Large intestine (tissue), 12 donors: Measurements from ENCODE around the gene ZFP3. TPM values are rescaled to one million over a fixed set of nuclear protein-coding genes. Genes with fewer than 3 reads are reported as not detected.
"Not testable (repeated sequence)": the region's sequence is repeated elsewhere in the genome, so short reads cannot be mapped to it uniquely, and the experiment has no call there.

Experiments
- DNase-seq, 2 donors: peaks; one replicate each; pipeline versions ENCODE4 v3.0.0 to v3.0.0-alpha.2; 2013
- H3K27ac ChIP-seq: one replicate; pipeline ENCODE4 v1.5.1; 2013; ENCODE audit warnings: low read length
- H3K27me3 ChIP-seq: 2 replicates; pipeline ENCODE4 v1.6.1; 2013; ENCODE audit warnings: low read length; ENCODE audit not compliant: control insufficient read depth, insufficient read depth
- H3K36me3 ChIP-seq: 2 replicates; pipeline ENCODE4 v1.6.1; 2013; ENCODE audit warnings: low read length; ENCODE audit not compliant: control insufficient read depth, insufficient read depth
- H3K4me1 ChIP-seq: one replicate; pipeline ENCODE4 v1.6.1; 2013; ENCODE audit warnings: low read length; ENCODE audit not compliant: control insufficient read depth, insufficient read depth
- H3K4me3 ChIP-seq: one replicate; pipeline ENCODE4 v1.5.1; 2013; ENCODE audit warnings: low read length
- H3K9me3 ChIP-seq: one replicate; pipeline ENCODE4 v1.6.1; 2013; ENCODE audit warnings: mild to moderate bottlenecking, low read depth, low read length, moderate library complexity; ENCODE audit not compliant: control insufficient read depth
- WGBS: methylation state at CpG from one replicate; pipeline ENCODE4 v1.1.5; 2013; ENCODE audit warnings: low lambda C conversion rate; ENCODE audit not compliant: insufficient coverage; 5-methylcytosine and 5-hydroxymethylcytosine counted together
- long read RNA-seq, 11 donors: transcript quantifications; one replicate each; lab custom pipeline, GENCODE V29; 2026
- polyA plus RNA-seq: library from polyadenylated mRNA; unstranded; fragments of 120-200 nt; gene quantifications from one replicate; pipeline ENCODE4 v1.2.1, GENCODE V29; 2013

ZFP3 gene
- polyA plus RNA-seq: 9.9 TPM
- long read RNA-seq, donor 1, full-length matches to known transcripts: 1 of 1 reads
- long read RNA-seq, donor 1, partial matches to known transcripts: 0 of 1 reads
- long read RNA-seq, donor 1, other reads (novel, unspliced or antisense): 0 of 1 reads
- long read RNA-seq, donor 2, full-length matches to known transcripts: 4 of 4 reads
- long read RNA-seq, donor 2, partial matches to known transcripts: 0 of 4 reads
- long read RNA-seq, donor 2, other reads (novel, unspliced or antisense): 0 of 4 reads
- long read RNA-seq, donor 3: 0 reads
- long read RNA-seq, donor 4: 0 reads
- long read RNA-seq, donor 5, full-length matches to known transcripts: 3 of 3 reads
- long read RNA-seq, donor 5, partial matches to known transcripts: 0 of 3 reads
- long read RNA-seq, donor 5, other reads (novel, unspliced or antisense): 0 of 3 reads
- long read RNA-seq, donor 6, full-length matches to known transcripts: 3 of 3 reads
- long read RNA-seq, donor 6, partial matches to known transcripts: 0 of 3 reads
- long read RNA-seq, donor 6, other reads (novel, unspliced or antisense): 0 of 3 reads
- long read RNA-seq, donor 7, full-length matches to known transcripts: 2 of 2 reads
- long read RNA-seq, donor 7, partial matches to known transcripts: 0 of 2 reads
- long read RNA-seq, donor 7, other reads (novel, unspliced or antisense): 0 of 2 reads
- long read RNA-seq, donor 8, full-length matches to known transcripts: 5 of 5 reads
- long read RNA-seq, donor 8, partial matches to known transcripts: 0 of 5 reads
- long read RNA-seq, donor 8, other reads (novel, unspliced or antisense): 0 of 5 reads
- long read RNA-seq, donor 9, full-length matches to known transcripts: 5 of 5 reads
- long read RNA-seq, donor 9, partial matches to known transcripts: 0 of 5 reads
- long read RNA-seq, donor 9, other reads (novel, unspliced or antisense): 0 of 5 reads
- long read RNA-seq, donor 10, full-length matches to known transcripts: 5 of 5 reads
- long read RNA-seq, donor 10, partial matches to known transcripts: 0 of 5 reads
- long read RNA-seq, donor 10, other reads (novel, unspliced or antisense): 0 of 5 reads
- long read RNA-seq, donor 11, full-length matches to known transcripts: 4 of 14 reads
- long read RNA-seq, donor 11, partial matches to known transcripts: 10 of 14 reads
- long read RNA-seq, donor 11, other reads (novel, unspliced or antisense): 0 of 14 reads

DNA sequence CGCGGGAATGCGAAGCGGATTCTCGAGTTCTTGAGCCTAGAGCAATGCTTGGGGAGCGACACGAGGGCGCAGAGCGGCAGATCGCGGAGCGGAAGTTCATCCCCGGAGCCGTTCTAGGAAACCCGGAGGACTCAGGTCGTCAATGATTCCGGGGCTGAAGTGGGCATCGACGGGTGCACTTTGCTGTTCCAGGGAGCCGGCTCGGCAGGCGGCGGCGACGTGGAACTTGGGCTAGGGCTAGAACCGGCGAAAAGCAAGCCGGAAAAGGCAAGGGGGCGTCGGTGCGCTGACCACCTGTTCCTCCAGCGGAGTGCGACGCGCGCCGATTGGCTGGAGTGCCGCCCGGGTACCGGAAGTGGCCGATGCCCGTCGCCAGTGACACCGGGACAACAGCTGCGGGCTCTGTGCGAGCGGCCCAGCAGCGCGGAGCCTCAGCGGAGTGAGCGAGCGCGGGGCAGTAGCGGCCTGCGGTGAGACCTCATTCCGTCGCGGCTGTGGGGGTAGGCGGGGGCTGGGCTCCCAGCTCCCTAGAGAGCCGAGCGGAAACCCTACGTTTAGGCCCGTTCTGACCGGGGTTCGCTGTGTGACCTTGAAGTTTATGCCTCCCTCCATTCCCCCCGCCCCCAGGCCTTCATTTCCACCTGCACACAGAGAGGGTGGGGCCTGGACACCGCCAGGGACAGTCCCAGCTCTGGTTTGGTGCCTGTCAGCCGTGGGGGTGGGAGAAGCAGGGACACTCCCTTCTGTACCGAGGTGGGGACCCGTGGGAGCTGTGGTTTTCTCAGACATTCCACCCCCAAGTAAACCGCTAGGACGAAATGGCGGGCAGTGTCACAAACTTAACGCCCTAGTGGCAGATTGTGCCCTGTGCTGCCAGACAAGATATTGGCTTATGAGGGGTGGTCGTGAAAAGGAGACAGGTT is at the start of gene ZFP3:
Gene ZFP3 (plus strand): TSS at position 362 of the 923 bp plus-strand sequence. CDS start 13,038 bp downstream, outside the sequence.
- peak; percentile 75 to 97 for DNase-seq
- Histone ChIP-seq H3K36me3 (peaks cover 6% of the 10 kb centered on the region), H3K4me3 (peak within 1 kb of the TSS; percentile 86), H3K9me3 (peaks cover 18% of the 10 kb centered on the region), H3K4me1 (peaks cover 8% of the 10 kb centered on the region), H3K27me3 (no peaks in the 10 kb centered on the region), H3K27ac (peak within 1 kb of the TSS; percentile 75)
- 0% methylated on average over 1 of the region's 75 CpGs for WGBS

DNA sequence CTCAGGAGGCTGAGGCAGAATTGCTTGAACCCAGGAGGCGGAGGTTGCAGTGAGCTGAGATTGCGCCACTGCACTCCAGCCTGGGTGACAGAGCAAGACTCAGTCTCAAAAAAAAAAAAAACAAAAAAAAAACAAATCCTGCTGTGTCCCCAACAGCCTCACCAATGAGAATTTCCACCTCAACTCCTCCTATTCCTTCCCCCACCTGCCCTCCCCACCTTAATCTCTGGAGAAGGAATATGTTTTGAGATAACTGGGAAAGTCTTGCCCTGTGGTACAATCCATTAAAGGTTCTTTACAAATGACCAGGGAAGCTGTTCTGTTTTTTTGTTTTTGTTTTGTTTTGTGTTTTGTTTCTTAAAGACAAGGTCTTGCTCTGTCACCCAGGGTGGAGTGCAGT is 48.1 kb upstream of the ZFP3 start:
- H3K9me3 ChIP-seq, H3K36me3 ChIP-seq, H3K27ac ChIP-seq, H3K4me3 ChIP-seq, H3K4me1 ChIP-seq, DNase-seq, H3K27me3 ChIP-seq: not testable (repeated sequence)
- no CpG with 5 or more reads among the region's 2 CpGs for WGBS

DNA sequence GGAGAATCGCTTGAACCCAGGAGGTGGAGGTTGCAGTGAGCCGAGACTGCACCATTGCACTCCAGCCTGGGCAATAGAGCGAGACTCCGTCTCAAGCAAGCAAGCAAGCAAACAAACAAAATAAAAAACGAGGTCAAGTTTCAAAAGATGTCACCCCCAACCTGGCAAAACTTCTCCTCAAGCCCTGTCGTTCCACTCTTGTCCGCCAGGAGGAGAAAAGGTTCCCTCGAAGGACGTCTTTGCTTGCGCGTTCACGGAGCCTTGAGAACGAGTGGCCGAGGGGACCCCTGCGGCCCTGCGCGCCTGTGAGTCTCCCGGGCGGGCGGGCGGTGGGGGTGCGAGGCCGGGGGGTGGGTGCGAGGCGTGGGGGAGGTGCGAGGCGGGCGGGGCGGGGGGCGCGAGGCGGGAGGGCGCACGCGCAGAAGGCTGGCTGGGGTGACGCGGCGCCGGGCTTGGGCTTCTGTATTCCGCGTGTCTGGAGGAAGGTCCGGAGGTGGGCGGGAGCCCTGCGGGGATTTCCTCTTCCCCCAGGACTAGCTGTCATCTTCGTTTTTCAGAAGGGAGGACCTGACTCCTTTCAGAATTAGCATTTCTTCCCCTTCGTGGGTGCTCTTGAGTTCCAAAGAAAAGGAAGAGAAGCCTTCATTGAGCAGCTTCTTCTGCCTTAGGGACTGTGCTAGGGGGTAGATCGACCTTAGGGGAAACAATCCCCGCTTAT is 46.7 kb upstream of the ZFP3 start:
- WGBS: 21% methylated on average over 2 of the region's 48 CpGs
- Histone ChIP-seq H3K27me3 (peaks cover 9% of the 10 kb centered on the region), H3K9me3 (no peaks in the 10 kb centered on the region), H3K4me1 (no peaks in the 10 kb centered on the region), H3K27ac (peak overlapping the region; percentile 41), H3K36me3 (no peaks in the 10 kb centered on the region), H3K4me3 (peak overlapping the region; percentile 37)
- DNase-seq: peak; percentile 79 to 81

DNA sequence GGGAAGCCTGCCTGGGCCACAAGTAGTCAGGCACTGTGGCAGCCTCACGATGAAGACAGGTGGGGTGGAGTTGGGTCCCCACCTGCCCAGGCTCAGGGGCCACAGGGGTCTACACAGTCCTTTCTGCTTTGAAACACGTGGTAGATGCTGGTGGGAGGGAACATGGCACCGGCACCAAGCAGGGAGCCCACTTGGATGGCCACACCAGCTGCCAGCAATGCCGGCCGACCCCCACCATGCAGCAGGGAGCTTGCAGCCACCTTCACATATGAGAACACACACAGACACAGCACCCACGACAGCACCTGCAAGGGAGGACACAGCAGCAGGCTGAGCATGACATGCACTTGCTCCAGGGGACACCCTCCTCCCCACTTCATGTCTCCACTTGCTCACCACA is 45.4 kb upstream of the ZFP3 start:
- Histone ChIP-seq H3K4me1 (no peaks in the 10 kb centered on the region), H3K9me3 (no peaks in the 10 kb centered on the region), H3K4me3 (no peak overlapping the region), H3K36me3 (no peaks in the 10 kb centered on the region), H3K27ac (no peak overlapping the region), H3K27me3 (peaks cover 9% of the 10 kb centered on the region)
- DNase-seq: no peak
- WGBS: no CpG with 5 or more reads among the region's 6 CpGs

DNA sequence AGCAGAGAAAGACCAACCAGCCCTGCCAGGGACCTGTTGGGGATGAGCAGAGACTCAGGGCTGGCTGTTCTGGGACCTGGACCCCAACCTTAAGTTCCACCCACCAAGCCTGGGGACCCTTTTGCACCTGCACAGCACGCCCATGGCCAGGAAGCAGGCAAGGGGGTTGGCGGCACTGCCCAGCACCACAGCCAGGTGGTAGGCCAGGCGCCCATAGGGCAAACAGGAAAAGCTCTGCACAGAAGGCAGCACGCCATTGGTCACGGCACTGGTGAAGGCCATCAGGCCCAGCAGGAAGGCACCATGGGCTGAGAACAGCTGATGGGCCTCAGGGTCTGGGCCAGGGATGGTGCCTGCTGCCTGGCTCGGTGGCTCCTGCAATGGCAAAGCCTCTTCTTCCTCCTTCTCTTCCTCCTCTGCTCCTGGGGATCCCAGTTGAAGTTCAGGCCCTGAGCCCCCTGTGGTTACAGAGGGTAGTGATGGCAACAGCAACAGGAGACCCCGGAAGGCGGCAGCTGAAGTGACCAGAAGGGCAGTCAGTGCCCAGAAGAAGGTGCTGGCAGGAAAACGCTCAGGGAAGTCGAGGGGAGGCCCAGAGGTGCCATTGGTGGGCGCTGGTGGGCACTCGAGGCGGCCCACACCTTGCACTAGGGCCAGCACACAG is 44.8 kb upstream of the ZFP3 start:
- H3K4me3 ChIP-seq: no peak overlapping the region

GRCh38 chr17:5034063-5034462 is 44.2 kb upstream of the ZFP3 start:
- no peak for DNase-seq
- Histone ChIP-seq H3K4me1 (no peaks in the 10 kb centered on the region), H3K36me3 (no peaks in the 10 kb centered on the region), H3K27ac (no peak overlapping the region), H3K4me3 (no peak overlapping the region), H3K9me3 (no peaks in the 10 kb centered on the region), H3K27me3 (peaks cover 9% of the 10 kb centered on the region)
- WGBS: no CpG with 5 or more reads among the region's 5 CpGs

More for the DNA sequence above, 44.8 kb upstream of the ZFP3 start:
- Histone ChIP-seq H3K4me1 (no peaks in the 10 kb centered on the region), H3K9me3 (no peaks in the 10 kb centered on the region), H3K27ac (no peak overlapping the region), H3K36me3 (no peaks in the 10 kb centered on the region), H3K27me3 (peaks cover 9% of the 10 kb centered on the region)
- no peak for DNase-seq
- WGBS: no CpG with 5 or more reads among the region's 13 CpGs

DNA sequence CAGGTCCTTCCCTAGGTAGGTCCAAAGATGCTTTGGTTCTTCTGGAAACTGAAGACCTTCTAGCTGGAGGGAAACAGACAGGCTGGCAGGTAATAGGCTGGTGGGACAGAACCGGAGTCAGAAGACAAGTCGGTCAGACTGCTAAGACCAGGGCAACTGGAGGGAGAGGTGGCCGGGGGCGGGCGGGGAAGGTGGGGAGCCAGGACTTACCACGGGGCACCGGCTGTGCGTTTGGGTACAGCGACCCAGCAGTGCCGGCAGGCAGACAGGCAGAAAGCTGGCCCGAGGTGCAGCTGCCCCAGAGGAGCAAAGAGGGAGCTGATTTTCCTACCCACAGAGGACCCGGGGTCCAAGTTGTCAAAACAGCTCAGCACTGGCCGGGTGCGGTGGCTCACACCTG is 43.6 kb upstream of the ZFP3 start:
- Histone ChIP-seq H3K27ac (no peak overlapping the region), H3K4me3 (no peak overlapping the region), H3K9me3 (no peaks in the 10 kb centered on the region), H3K4me1 (no peaks in the 10 kb centered on the region), H3K27me3 (peaks cover 9% of the 10 kb centered on the region), H3K36me3 (no peaks in the 10 kb centered on the region)
- WGBS: no CpG with 5 or more reads among the region's 14 CpGs
- no peak for DNase-seq

DNA sequence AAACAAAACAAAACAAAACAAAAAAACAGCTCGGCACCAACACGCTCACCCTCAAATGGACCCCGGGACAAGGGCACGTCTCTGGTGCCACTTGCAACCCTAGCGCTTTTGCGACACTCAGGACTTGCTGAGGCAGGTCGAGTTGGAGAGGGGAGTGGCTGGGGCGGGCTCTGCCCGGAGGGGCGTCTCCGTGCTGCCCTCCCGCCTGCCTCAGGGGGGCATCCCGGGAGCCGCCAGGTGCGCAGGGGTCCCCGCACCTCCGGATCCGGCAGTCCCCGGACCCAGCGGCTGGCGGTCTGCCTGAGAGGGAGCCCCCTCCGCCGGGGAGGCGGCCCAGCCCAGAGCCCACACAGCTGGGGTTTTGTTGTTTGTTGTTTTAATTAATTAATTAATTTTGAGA is 43.0 kb upstream of the ZFP3 start, which contains the start of gene SLC52A1:
Gene SLC52A1 (minus strand): TSS at position 112 of the 400 bp plus-strand sequence. CDS start 820 bp downstream, outside the sequence.
- peaks cover 9% of the 10 kb centered on the region for H3K27me3 ChIP-seq
- DNase-seq: peak in 1 of 2 donors; percentile 53
- H3K36me3 ChIP-seq: no peaks in the 10 kb centered on the region
- H3K9me3 ChIP-seq: no peaks in the 10 kb centered on the region
- no peaks in the 10 kb centered on the region for H3K4me1 ChIP-seq
- peak within 1 kb of the TSS; percentile 41 for H3K4me3 ChIP-seq
- no CpG with 5 or more reads among the region's 24 CpGs for WGBS
- H3K27ac ChIP-seq: no peak within 1 kb of the TSS
